ENCODE measurements around the gene NKX2-1. TPM values are rescaled to one million over a fixed set of nuclear protein-coding genes. Genes with fewer than 3 reads are reported as not detected.

The NKX2-1 gene
- total RNA-seq, 2 experiments from 2014 or later, result not detected

GRCh38 chr14:36524220-36524837 is 4.3 kb upstream of the NKX2-1 start:
- DNase-seq, result no peak
- Mint-ChIP-seq H3K4me3 (no peak overlapping the region), H3K4me1 (ENCODE audit: low read depth) (peaks cover 28% of the 10 kb centered on the region), H3K27me3 (ENCODE audit: low read depth) (peaks cover 82% of the 10 kb centered on the region), H3K36me3 (ENCODE audit: low read depth) (peaks cover 4% of the 10 kb centered on the region), H3K27ac (no peak overlapping the region), H3K9me3 (peaks cover 3% of the 10 kb centered on the region)
- CTCF ChIA-PET, result interaction anchor here (0.6 to 4.3 kb wide), 9 partner anchors 9 to 455 kb away, joined by 3 to 30 read pairs (median 5); no protein-coding TSS in a partner anchor
- intact Hi-C loops (cut with micrococcal nuclease), result no loop called here

DNA sequence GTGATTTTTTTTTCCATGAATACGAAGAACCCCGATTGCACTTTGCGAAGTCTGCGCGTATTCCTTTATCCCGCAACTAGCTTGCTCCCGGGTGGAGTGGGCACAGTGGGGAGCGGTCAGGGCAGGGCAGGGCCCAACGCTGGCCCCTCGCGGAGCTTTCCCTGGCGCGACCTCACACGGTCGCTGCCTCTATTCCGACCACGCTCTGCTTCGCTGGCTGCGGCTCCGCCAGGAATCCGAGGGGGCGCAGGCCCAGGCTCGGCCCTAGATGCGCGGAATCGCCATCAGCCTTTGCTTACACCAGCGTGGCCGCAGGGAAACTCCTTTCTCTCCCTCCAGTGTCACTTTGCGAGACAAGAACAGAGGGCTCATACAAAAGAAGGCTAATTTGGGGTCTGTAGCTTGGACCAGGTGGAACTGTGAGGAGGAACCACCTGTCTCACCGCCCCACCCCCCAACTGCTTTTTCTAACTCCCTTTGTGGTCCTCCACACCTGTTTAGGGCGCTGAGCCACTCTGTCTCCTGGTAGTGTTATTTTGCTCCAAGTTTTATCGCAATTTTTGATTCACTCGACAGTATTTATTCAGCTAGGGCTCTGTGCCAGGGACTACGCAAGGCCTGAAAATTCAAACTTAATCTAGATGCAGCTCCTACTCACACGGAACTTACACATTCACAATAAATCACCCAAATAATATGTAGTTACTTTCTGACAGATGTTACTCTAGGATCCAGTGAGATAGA is 3.1 kb upstream of the NKX2-1 start:
- peaks cover 24% of the 10 kb centered on the region for H3K4me1 Mint-ChIP-seq (ENCODE audit: low read depth)
- peaks cover 4% of the 10 kb centered on the region for H3K36me3 Mint-ChIP-seq (ENCODE audit: low read depth)
- intact Hi-C loops (cut with micrococcal nuclease), result no loop called here
- no peak overlapping the region for H3K27ac Mint-ChIP-seq
- peaks cover 2% of the 10 kb centered on the region for H3K9me3 Mint-ChIP-seq
- peaks cover 79% of the 10 kb centered on the region for H3K27me3 Mint-ChIP-seq (ENCODE audit: low read depth)
- H3K4me3 Mint-ChIP-seq, result no peak overlapping the region
- DNase-seq, result no peak
- CTCF ChIA-PET, result interaction anchor here (1.1 to 4.3 kb wide), 2 partner anchors 31 to 133 kb away, joined by 3 to 30 read pairs; no protein-coding TSS in a partner anchor

DNA sequence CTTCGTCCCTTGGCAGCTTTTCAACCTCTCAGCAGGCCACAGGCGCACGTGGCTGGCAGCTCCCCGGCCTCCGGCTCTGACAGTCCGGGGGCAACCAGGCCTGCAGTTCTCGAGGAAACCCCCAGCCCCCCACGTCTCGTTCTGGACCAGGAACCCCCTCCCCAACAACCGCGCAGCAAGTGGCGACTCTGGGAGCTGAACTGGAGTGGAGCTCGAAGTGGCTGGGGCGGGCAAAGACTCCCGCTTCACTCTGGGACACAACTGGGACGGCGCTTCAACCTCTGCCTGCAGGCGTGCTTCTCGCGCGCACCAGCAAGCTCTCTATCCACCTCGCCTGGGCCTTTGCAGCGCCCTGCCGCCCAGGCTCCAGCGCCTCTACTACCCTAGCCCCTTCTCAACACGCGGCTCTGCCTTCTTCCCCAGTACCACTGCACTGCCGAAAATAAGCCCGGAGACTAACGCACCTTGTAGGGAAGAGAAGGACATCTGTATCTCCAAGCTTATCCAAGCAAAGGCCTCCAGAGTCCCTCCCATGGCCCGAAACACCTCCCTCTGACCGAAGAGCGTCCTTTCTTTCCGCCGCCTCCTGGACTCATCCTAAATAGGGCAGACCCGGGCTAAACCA is 2.4 kb upstream of the NKX2-1 start:
- no peaks in the 10 kb centered on the region for H3K9me3 Mint-ChIP-seq
- H3K27ac Mint-ChIP-seq, result no peak overlapping the region
- H3K36me3 Mint-ChIP-seq (ENCODE audit: low read depth), result peaks cover 4% of the 10 kb centered on the region
- H3K4me3 Mint-ChIP-seq, result no peak overlapping the region
- intact Hi-C loops (cut with micrococcal nuclease), result no loop called here
- no peak for DNase-seq
- H3K4me1 Mint-ChIP-seq (ENCODE audit: low read depth), result peaks cover 24% of the 10 kb centered on the region
- CTCF ChIA-PET, result interaction anchor here (0.6 to 1.3 kb wide), 3 partner anchors 83 to 148 kb away, joined by 3 to 5 read pairs (median 3); no protein-coding TSS in a partner anchor
- H3K27me3 Mint-ChIP-seq (ENCODE audit: low read depth), result peaks cover 73% of the 10 kb centered on the region

DNA sequence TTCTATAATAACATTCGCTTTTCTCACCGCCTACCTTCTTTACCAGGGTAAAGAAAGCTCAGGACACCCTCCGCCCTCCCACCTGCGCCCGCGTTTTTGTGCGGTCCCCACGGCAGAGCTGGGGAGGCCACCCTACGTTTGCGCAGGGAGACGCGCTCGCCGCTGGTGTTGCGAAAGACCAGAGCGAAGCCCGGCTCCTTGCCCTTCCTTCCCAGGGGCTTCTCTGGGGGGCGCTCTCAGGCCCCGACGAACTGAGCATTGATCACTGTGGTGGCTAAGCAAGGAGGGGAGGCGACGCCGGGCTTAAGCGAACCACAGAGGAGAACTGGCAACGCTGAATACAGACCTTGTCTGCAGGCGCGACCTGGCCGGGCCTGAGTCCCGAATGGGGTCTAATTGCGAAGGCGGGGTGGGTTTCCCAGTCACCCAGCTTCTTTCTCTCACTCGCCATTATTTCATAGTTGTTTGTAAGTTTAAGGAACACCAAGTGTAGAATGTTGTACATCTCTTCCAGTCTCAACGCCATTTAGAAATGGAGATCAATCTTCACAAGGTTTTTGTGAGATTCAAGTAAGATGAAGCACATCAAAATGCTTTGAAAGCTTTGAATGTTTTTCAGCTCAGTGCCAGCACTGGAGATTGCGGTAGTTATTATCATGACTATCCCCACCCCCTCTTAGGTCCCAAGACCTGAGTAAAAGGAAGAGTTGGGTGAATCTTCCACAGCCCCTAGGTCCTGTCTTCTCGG is 1.7 kb upstream of the NKX2-1 start:
- H3K4me1 Mint-ChIP-seq (ENCODE audit: low read depth), result peaks cover 24% of the 10 kb centered on the region
- H3K27me3 Mint-ChIP-seq (ENCODE audit: low read depth), result peaks cover 71% of the 10 kb centered on the region
- intact Hi-C loops (cut with micrococcal nuclease), result loop anchor here (2.0 kb wide), 1 partner anchor 17 kb away; no protein-coding TSS in a partner anchor
- no peak overlapping the region for H3K27ac Mint-ChIP-seq
- CTCF ChIA-PET, result interaction anchor here (0.6 to 1.3 kb wide), 5 partner anchors 33 to 147 kb away, joined by 3 to 5 read pairs (median 3); no protein-coding TSS in a partner anchor
- H3K9me3 Mint-ChIP-seq, result no peaks in the 10 kb centered on the region
- no peak for DNase-seq
- H3K36me3 Mint-ChIP-seq (ENCODE audit: low read depth), result peaks cover 4% of the 10 kb centered on the region
- H3K4me3 Mint-ChIP-seq, result no peak overlapping the region

DNA sequence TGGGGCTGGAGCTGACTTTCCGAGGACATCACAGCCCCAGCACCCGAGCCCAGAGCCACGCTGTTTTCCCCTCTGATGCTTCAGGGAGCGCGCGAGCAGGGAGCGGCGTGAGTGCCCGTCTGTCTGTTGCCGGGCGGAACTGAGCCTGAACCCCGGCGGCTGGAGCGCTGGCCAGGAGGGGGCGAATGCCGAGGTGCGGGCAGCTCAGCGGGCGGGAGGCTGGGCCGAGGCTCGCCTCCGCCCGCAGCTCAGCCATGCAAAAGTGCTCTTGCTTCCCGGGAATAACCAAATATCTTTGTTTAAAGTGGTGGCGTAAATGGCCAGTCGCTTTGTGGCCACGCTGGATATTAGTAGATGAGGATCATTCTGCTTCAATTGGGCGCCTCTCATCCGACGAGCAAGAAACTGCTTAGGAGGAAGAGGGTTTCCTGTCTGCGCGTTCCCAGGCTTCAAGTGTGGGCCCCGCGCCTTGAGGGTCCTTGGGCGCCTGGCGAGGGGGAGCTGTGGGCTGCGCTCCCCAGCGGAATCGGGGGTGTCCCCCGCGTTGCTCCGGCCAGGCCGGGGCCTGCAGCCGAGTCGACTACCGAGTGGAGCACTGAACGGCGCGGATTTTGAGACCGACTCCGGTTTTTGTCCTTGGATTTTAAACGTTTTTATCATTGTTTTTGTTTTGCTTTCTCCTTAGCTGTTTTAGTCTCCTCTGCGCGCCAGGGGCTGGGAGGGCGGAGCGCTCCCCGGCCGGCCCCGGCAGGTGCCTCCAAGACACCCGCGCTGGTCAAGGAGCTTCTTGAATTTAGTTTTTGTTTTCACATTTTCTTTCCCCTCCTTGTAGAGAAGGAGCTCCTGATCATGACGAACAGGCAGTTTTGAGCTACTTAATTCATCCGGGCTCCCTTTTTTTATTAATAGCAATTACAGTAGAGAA is 831 bp upstream of the NKX2-1 start:
- intact Hi-C loops (cut with micrococcal nuclease), result loop anchor here (1.0 to 2.0 kb wide), 2 partner anchors 9 to 16 kb away; no protein-coding TSS in a partner anchor
- Mint-ChIP-seq H3K4me1 (ENCODE audit: low read depth) (peaks cover 23% of the 10 kb centered on the region), H3K27me3 (ENCODE audit: low read depth) (peaks cover 71% of the 10 kb centered on the region), H3K27ac (no peak overlapping the region), H3K36me3 (ENCODE audit: low read depth) (peaks cover 4% of the 10 kb centered on the region), H3K4me3 (no peak overlapping the region), H3K9me3 (no peaks in the 10 kb centered on the region)
- no peak for DNase-seq
- CTCF ChIA-PET, result interaction anchor here (0.8 to 1.3 kb wide), 5 partner anchors 34 to 146 kb away, joined by 3 to 5 read pairs (median 3); no protein-coding TSS in a partner anchor

DNA sequence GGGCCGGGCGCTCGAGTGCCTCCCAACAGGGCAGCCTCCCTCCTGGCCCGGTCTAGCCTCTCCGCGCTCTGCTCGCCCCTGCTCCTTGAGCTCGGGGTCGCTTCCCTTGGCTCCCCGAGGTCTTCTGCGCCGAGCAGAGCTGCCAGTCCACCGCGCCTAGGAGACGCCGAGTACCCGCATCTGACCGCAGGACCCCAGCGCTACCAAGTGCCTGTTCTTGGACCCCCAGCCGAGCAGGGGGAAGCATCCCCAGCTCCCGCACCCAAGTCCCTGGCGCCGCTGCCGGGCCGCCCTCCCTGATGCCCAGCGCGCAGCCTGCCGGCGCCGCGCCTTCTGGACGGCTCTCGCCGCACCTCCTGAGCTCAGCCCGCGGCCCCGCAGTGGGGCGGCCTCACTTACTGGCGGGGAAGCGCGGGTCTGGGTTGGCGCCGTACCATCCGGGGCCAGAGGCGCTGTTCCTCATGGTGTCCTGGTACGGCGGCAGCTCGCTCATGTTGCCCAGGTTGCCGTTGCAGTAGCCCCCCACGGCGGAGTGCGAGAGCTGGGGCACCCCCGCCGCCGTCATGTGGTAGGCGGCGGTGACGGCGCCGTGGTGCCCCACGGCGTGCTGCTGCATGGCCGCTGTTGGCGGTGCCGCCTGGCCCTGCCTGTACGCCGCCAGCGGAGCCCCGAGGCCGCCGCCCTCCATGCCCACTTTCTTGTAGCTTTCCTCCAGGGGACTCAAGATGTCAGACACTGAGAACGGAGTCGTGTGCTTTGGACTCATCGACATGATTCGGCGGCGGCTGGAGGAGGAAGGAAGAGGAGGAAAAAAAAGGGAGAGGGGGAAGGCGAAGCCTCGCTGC is 1.2 kb downstream of the NKX2-1 start:
- Mint-ChIP-seq H3K36me3 (ENCODE audit: low read depth) (peaks cover 2% of the 10 kb centered on the region), H3K27me3 (ENCODE audit: low read depth) (peaks cover 69% of the 10 kb centered on the region), H3K4me3 (peak overlapping the region; percentile 48), H3K4me1 (ENCODE audit: low read depth) (peaks cover 18% of the 10 kb centered on the region), H3K9me3 (no peaks in the 10 kb centered on the region), H3K27ac (no peak overlapping the region)
- CTCF ChIA-PET, result interaction anchor here (0.7 kb wide), 2 partner anchors 140 to 864 kb away, joined by 3 to 4 read pairs; no protein-coding TSS in a partner anchor
- DNase-seq, result no peak
- intact Hi-C loops (cut with micrococcal nuclease), result loop anchor here (2.0 to 5.0 kb wide), 2 partner anchors 66 to 1078 kb away; partner anchors contain the start of genes FOXA1 and TTC6

- intact Hi-C loops (cut with micrococcal nuclease), result loop anchor here (2.0 to 5.0 kb wide), 2 partner anchors 67 to 1079 kb away; partner anchors contain the start of genes FOXA1 and TTC6
- peaks cover 67% of the 10 kb centered on the region for H3K27me3 Mint-ChIP-seq (ENCODE audit: low read depth)
- CTCF ChIA-PET, result no interaction called here
Measured at GRCh38 chr14:36518031-36518585, 1.9 kb downstream of the NKX2-1 start.

GRCh38 chr14:36517242-36518030 is 2.6 kb downstream of the NKX2-1 start:
- H3K27ac Mint-ChIP-seq, result no peak overlapping the region
- H3K9me3 Mint-ChIP-seq, result no peaks in the 10 kb centered on the region
- peaks cover 2% of the 10 kb centered on the region for H3K36me3 Mint-ChIP-seq (ENCODE audit: low read depth)
- intact Hi-C loops (cut with micrococcal nuclease), result loop anchor here (2.0 to 5.0 kb wide), 2 partner anchors 67 to 1080 kb away; partner anchors contain the start of genes FOXA1 and TTC6
- H3K4me3 Mint-ChIP-seq, result no peak overlapping the region
- H3K27me3 Mint-ChIP-seq (ENCODE audit: low read depth), result peaks cover 68% of the 10 kb centered on the region
- H3K4me1 Mint-ChIP-seq (ENCODE audit: low read depth), result peaks cover 18% of the 10 kb centered on the region
- DNase-seq, result no peak
- CTCF ChIA-PET, result no interaction called here

More at GRCh38 chr14:36518031-36518585, 1.9 kb downstream of the NKX2-1 start:
- no peak overlapping the region for H3K27ac Mint-ChIP-seq
- H3K4me3 Mint-ChIP-seq, result no peak overlapping the region
- no peaks in the 10 kb centered on the region for H3K9me3 Mint-ChIP-seq
- H3K4me1 Mint-ChIP-seq (ENCODE audit: low read depth), result peaks cover 19% of the 10 kb centered on the region
- peaks cover 2% of the 10 kb centered on the region for H3K36me3 Mint-ChIP-seq (ENCODE audit: low read depth)
- DNase-seq, result no peak

DNA sequence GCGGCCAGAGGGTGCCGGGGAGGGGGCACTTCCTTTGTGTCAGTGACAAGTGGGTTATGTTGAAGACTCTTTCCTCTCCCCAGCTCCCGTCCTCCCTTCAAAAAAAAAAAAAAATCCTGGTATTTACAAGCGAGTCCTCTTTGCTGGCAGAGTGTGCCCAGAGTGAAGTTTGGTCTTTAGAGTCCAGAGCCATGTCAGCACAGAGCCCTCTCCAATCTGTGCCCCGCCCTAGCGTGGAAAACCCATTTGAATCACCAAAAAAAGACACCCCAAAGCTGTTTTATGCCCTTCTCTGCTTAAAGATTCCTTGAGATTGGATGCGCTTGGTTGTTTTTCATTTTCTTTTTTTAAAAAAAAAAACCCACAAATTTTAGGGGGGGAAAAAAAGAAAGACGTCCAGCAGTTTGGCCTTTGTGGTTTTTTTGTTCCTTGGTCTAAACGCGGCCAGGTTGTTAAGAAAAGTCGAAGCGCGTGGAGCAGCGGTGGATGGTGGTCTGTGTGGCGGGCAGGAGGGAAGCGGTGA is 3.3 kb downstream of the NKX2-1 start:
- H3K9me3 Mint-ChIP-seq, result no peaks in the 10 kb centered on the region
- peaks cover 68% of the 10 kb centered on the region for H3K27me3 Mint-ChIP-seq (ENCODE audit: low read depth)
- CTCF ChIA-PET, result interaction anchor here (0.6 kb wide), 2 partner anchors 31 to 38 kb away, joined by 4 read pairs; no protein-coding TSS in a partner anchor
- no peak overlapping the region for H3K4me3 Mint-ChIP-seq
- DNase-seq, result no peak
- H3K4me1 Mint-ChIP-seq (ENCODE audit: low read depth), result peaks cover 16% of the 10 kb centered on the region
- no peaks in the 10 kb centered on the region for H3K36me3 Mint-ChIP-seq (ENCODE audit: low read depth)
- intact Hi-C loops (cut with micrococcal nuclease), result loop anchor here (5.0 kb wide), 1 partner anchor 1081 kb away; the partner anchor contains the start of genes FOXA1 and TTC6
- H3K27ac Mint-ChIP-seq, result no peak overlapping the region

Data from activated naive CD4-positive, alpha-beta T cell treated with anti-CD3 and anti-CD28 coated beads for 36 hours (primary cell).